Effector memory CD8-positive, alpha-beta T cell (primary cell): ENCODE results near the gene TRIM7.

ENCODE experiments used
- ATAC-seq: fragments of 150-1000 bp; cut with Tn5 transposase; replicated peaks from 2 replicates; pipeline ENCODE4 v1.10.0; 2021; ENCODE audit warnings: mild to moderate bottlenecking, moderate library complexity
- DNase-seq, 3 experiments: peaks; one replicate each; pipeline ENCODE4 v3.0.0; 2021
- H3K27ac Mint-ChIP-seq, 2 donors: one replicate each; pipeline ENCODE4 v1.8.0; 2022; ENCODE audit warnings: mild to moderate bottlenecking in 2 of 2, mixed read lengths in 2 of 2, moderate library complexity in 2 of 2
- H3K27me3 Mint-ChIP-seq, 2 donors: one replicate each; pipeline ENCODE4 v1.8.0; 2022; ENCODE audit warnings: mixed read lengths in 2 of 2
- H3K36me3 Mint-ChIP-seq: one replicate; pipeline ENCODE4 v1.8.0; 2022; ENCODE audit warnings: mild to moderate bottlenecking, moderate library complexity, mixed read lengths; ENCODE audit not compliant: insufficient read depth
- H3K4me1 Mint-ChIP-seq, 2 donors: one replicate each; pipeline ENCODE4 v1.8.0; 2022; ENCODE audit warnings: low read depth in 2 of 2, mixed read lengths in 2 of 2
- H3K4me3 Mint-ChIP-seq, 2 donors: one replicate each; pipeline ENCODE4 v1.8.0; 2022; ENCODE audit warnings: mild to moderate bottlenecking in 2 of 2, mixed read lengths in 2 of 2, moderate library complexity in 2 of 2
- H3K9me3 Mint-ChIP-seq, 2 donors: one replicate each; pipeline ENCODE4 v1.8.0; 2022; ENCODE audit warnings: mixed read lengths in 2 of 2
- total RNA-seq, 9 experiments: gene quantifications; one replicate each; lab custom pipeline; 2026; lab: John Stamatoyannopoulos, UW

Gene TRIM7
- 0.33 to 3.0 (median 1.3) reads per million in 9 experiments for total RNA-seq

- peak within 1 kb of the TSS; percentile 87 to 98 for H3K4me3 Mint-ChIP-seq
- H3K27me3 Mint-ChIP-seq, result peaks cover 11 to 17% of the 10 kb centered on the region in 2 donors
- peaks cover 41% of the 10 kb centered on the region for H3K36me3 Mint-ChIP-seq
- peaks cover 23 to 35% of the 10 kb centered on the region in 2 donors for H3K4me1 Mint-ChIP-seq
- DNase-seq (no peak), ATAC-seq (no peak)
- H3K9me3 Mint-ChIP-seq, result peaks cover 0 to 2% of the 10 kb centered on the region in 2 donors
- peak within 1 kb of the TSS; percentile 99 to 100 for H3K27ac Mint-ChIP-seq
Observed at GRCh38 chr5:181204826-181205760, at the start of gene TRIM7. Gene TRIM7 (minus strand): TSS chr5:181205196. CDS start chr5:181205110, 86 bp downstream.

GRCh38 chr5:181248277-181248676, 43.3 kb upstream of the TRIM7 start:
- DNase-seq (no peak), ATAC-seq (no peak)
- no peaks in the 10 kb centered on the region for H3K27me3 Mint-ChIP-seq
- peaks cover 55 to 58% of the 10 kb centered on the region in 2 donors for H3K4me1 Mint-ChIP-seq
- no peaks in the 10 kb centered on the region for H3K9me3 Mint-ChIP-seq
- H3K36me3 Mint-ChIP-seq, result peaks cover 43% of the 10 kb centered on the region
- H3K27ac Mint-ChIP-seq, result peak overlapping the region; percentile 96 to 98
- peak overlapping the region; percentile 99 for H3K4me3 Mint-ChIP-seq

- Mint-ChIP-seq H3K27me3 (no peaks in the 10 kb centered on the region), H3K27ac (peak overlapping the region; percentile 96 to 98), H3K9me3 (no peaks in the 10 kb centered on the region), H3K4me1 (peaks cover 64 to 72% of the 10 kb centered on the region in 2 donors), H3K36me3 (peaks cover 50% of the 10 kb centered on the region), H3K4me3 (peak overlapping the region; percentile 99)
- ATAC-seq (peak; percentile 20), DNase-seq (peak in 2 of 3 experiments; percentile 35 to 49)
Observed at GRCh38 chr5:181246276-181247049, 41.5 kb upstream of the TRIM7 start.

- H3K36me3 Mint-ChIP-seq, result peaks cover 54% of the 10 kb centered on the region
- H3K4me3 Mint-ChIP-seq, result peak overlapping the region; percentile 99
- DNase-seq (no peak), ATAC-seq (no peak)
- H3K27me3 Mint-ChIP-seq, result no peaks in the 10 kb centered on the region
- peak overlapping the region; percentile 96 to 98 for H3K27ac Mint-ChIP-seq
- no peaks in the 10 kb centered on the region for H3K9me3 Mint-ChIP-seq
- peaks cover 66 to 75% of the 10 kb centered on the region in 2 donors for H3K4me1 Mint-ChIP-seq
Observed at GRCh38 chr5:181245427-181246275, 40.7 kb upstream of the TRIM7 start.

- Mint-ChIP-seq H3K9me3 (no peaks in the 10 kb centered on the region), H3K4me3 (peak within 1 kb of the TSS; percentile 99), H3K36me3 (peaks cover 73% of the 10 kb centered on the region), H3K27ac (peak within 1 kb of the TSS; percentile 98 to 99), H3K27me3 (no peaks in the 10 kb centered on the region), H3K4me1 (peaks cover 58 to 70% of the 10 kb centered on the region in 2 donors)
- DNase-seq (peak; percentile 86 to 88 (median 86)), ATAC-seq (peak; percentile 73)
Observed at GRCh38 chr5:181243564-181244343, 38.8 kb upstream of the TRIM7 start, which contains the start of gene RACK1. Gene RACK1 (minus strand): TSS chr5:181243906. CDS start chr5:181243800, 106 bp downstream.

GRCh38 chr5:181243018-181243563, 38.1 kb upstream of the TRIM7 start:
- Mint-ChIP-seq H3K9me3 (no peaks in the 10 kb centered on the region), H3K36me3 (peaks cover 77% of the 10 kb centered on the region), H3K27me3 (no peaks in the 10 kb centered on the region), H3K4me1 (peaks cover 56 to 69% of the 10 kb centered on the region in 2 donors), H3K4me3 (peak overlapping the region; percentile 99), H3K27ac (peak overlapping the region; percentile 98 to 99)
- ATAC-seq (peak; percentile 22), DNase-seq (peak in 1 of 3 experiments; percentile 40)

GRCh38 chr5:181242031-181242451, 37.0 kb upstream of the TRIM7 start:
- H3K36me3 Mint-ChIP-seq, result peaks cover 80% of the 10 kb centered on the region
- no peak for ATAC-seq
- peak overlapping the region; percentile 98 to 99 for H3K27ac Mint-ChIP-seq
- peaks cover 52 to 62% of the 10 kb centered on the region in 2 donors for H3K4me1 Mint-ChIP-seq
- DNase-seq, result no peak
- no peaks in the 10 kb centered on the region for H3K27me3 Mint-ChIP-seq
- no peaks in the 10 kb centered on the region for H3K9me3 Mint-ChIP-seq
- H3K4me3 Mint-ChIP-seq, result peak overlapping the region; percentile 99

GRCh38 chr5:181241393-181241975, 36.5 kb upstream of the TRIM7 start:
- ATAC-seq, result peak; percentile 29
- H3K36me3 Mint-ChIP-seq, result peaks cover 85% of the 10 kb centered on the region
- H3K4me1 Mint-ChIP-seq, result peaks cover 50 to 60% of the 10 kb centered on the region in 2 donors
- H3K4me3 Mint-ChIP-seq, result peak overlapping the region; percentile 99
- peak in 1 of 3 experiments; percentile 27 for DNase-seq
- peak overlapping the region; percentile 98 to 99 for H3K27ac Mint-ChIP-seq
- no peaks in the 10 kb centered on the region for H3K27me3 Mint-ChIP-seq
- no peaks in the 10 kb centered on the region for H3K9me3 Mint-ChIP-seq

- H3K4me1 Mint-ChIP-seq, result peaks cover 33 to 43% of the 10 kb centered on the region in 2 donors
- no peaks in the 10 kb centered on the region for H3K9me3 Mint-ChIP-seq
- no peak for ATAC-seq
- no peak overlapping the region for H3K4me3 Mint-ChIP-seq
- H3K27me3 Mint-ChIP-seq, result no peaks in the 10 kb centered on the region
- no peak for DNase-seq
- H3K36me3 Mint-ChIP-seq, result peaks cover 97% of the 10 kb centered on the region
- H3K27ac Mint-ChIP-seq, result peak overlapping the region; percentile 57 to 62
Observed at GRCh38 chr5:181239062-181239663, 34.2 kb upstream of the TRIM7 start.

GRCh38 chr5:181237729-181238385, 32.9 kb upstream of the TRIM7 start:
- peak overlapping the region; percentile 57 to 73 for H3K27ac Mint-ChIP-seq
- peaks cover 33 to 34% of the 10 kb centered on the region in 2 donors for H3K4me1 Mint-ChIP-seq
- H3K9me3 Mint-ChIP-seq, result no peaks in the 10 kb centered on the region
- no peak overlapping the region for H3K4me3 Mint-ChIP-seq
- ATAC-seq (no peak), DNase-seq (no peak)
- H3K36me3 Mint-ChIP-seq, result peaks cover 94% of the 10 kb centered on the region
- H3K27me3 Mint-ChIP-seq, result no peaks in the 10 kb centered on the region
